H7 (cell line): Measurements from ENCODE around the gene TMEM237. TPM values are rescaled to one million over a fixed set of nuclear protein-coding genes. Genes with fewer than 3 reads are reported as not detected.

Source experiments
- total RNA-seq: library from RNA; depleted of rRNA; stranded (reverse); fragments of >200 nt; shearing (Covaris generic); gene quantifications from 2 replicates; pipeline ENCODE4 v1.2.3, GENCODE V29; 2014; rRNA removed

TMEM237 gene
- total RNA-seq, 1 experiment from 2014 or later, result 32.5 TPM

Other genes with a start within 250 kb of the TMEM237 start
- gene TRAK2, start 192.0 kb downstream of the TMEM237 start, total RNA-seq, result 9.0 and 11.4 TPM in 2 replicates
- gene STRADB, start 191.8 kb downstream of the TMEM237 start, total RNA-seq, result 45.9 and 49.1 TPM in 2 replicates
- not detected in 2 replicates for gene MPP4, start 55.1 kb upstream of the TMEM237 start, total RNA-seq
- 23.6 and 23.9 TPM in 2 replicates for gene ALS2, start 137.4 kb upstream of the TMEM237 start, total RNA-seq
- not detected in 2 replicates for gene CDK15, start 163.0 kb upstream of the TMEM237 start, total RNA-seq